ENCODE data around the gene PDE4C.

- TF ChIP-seq CTCF (IDR thresholded peaks at IDR 0.05) (no peak), POLR2AphosphoS5 (IDR thresholded peaks at IDR 0.05) (no peak), POLR2A (IDR thresholded peaks at IDR 0.05) (no peak)
These were observed 47.5 kb upstream of the PDE4C start for GRCh38 chr19:18273561-18274218.

Measured in prostate gland (tissue), 2 donors.